Heart right ventricle (tissue), 16 donors: Measurements from ENCODE around the gene NUCKS1. TPM values are rescaled to one million over a fixed set of nuclear protein-coding genes. Genes with fewer than 3 reads are reported as not detected.

Source experiments
- ATAC-seq, 8 donors: fragments of 200-7000 bp; cut with Tn5 transposase; one replicate each; pipeline ENCODE4 v1.9.1; 2020; ENCODE audit warnings: mild to moderate bottlenecking in 8 of 8, moderate library complexity in 8 of 8, moderate number of reproducible peaks in 1 of 8
- DNase-seq, 2 donors: peaks; one replicate each; pipeline ENCODE4 v3.0.0-alpha.2; 2020
- H3K27ac ChIP-seq, 10 donors: fragments of 200-600 bp; sonication (generic) in 2 of 10; one replicate each; pipeline versions ENCODE4 v1.5.0 to v1.8.0; 2020 to 2022; ENCODE audit warnings: mild to moderate bottlenecking in 3 of 10
- H3K27me3 ChIP-seq, 7 donors: fragments of 200-600 bp; one replicate each; pipeline ENCODE4 v1.8.0; 2021 to 2022; ENCODE audit warnings: mild to moderate bottlenecking in 2 of 7
- H3K36me3 ChIP-seq, 9 donors: fragments of 200-600 bp; sonication (generic) in 1 of 9; one replicate each; pipeline versions ENCODE4 v1.5.0 to v1.8.0; 2020 to 2022; ENCODE audit warnings: mild to moderate bottlenecking in 2 of 9
- H3K4me1 ChIP-seq, 9 donors: fragments of 200-600 bp; sonication (generic) in 1 of 9; one replicate each; pipeline versions ENCODE4 v1.5.0 to v1.8.0; 2020 to 2022; ENCODE audit warnings: mild to moderate bottlenecking in 4 of 9
- H3K4me3 ChIP-seq, 10 donors: fragments of 200-600 bp; sonication (generic) in 2 of 10; one replicate each; pipeline versions ENCODE4 v1.5.0 to v1.8.0; 2020 to 2022; ENCODE audit warnings: mild to moderate bottlenecking in 7 of 10, moderate library complexity in 2 of 10
- H3K9me3 ChIP-seq, 11 donors: fragments of 200-600 bp in 10 of 11; sonication (generic) in 2 of 11; one replicate each; pipeline versions ENCODE4 v1.5.0 to v1.8.0; 2013 to 2022; ENCODE audit warnings: mild to moderate bottlenecking in 2 of 11, control low read depth in 1 of 11, moderate library complexity in 1 of 11
- CTCF ChIP-seq, 9 donors: fragments of 200-600 bp; sonication (generic) in 2 of 9; IDR thresholded peaks; one replicate each; pipeline versions ENCODE4 v1.5.0 to v1.8.0; 2021 to 2022; ENCODE audit warnings: antibody characterized with exemption in 9 of 9, mild to moderate bottlenecking in 5 of 9, moderate library complexity in 1 of 9
- WGBS, 2 donors: extraction: QIAGEN DNeasy Blood & Tissue Kit; methylation state at CpG; one replicate each; pipeline ENCODE4 v1.1.7; 2013; ENCODE audit warnings: inconsistent platforms in 1 of 2; 5-methylcytosine and 5-hydroxymethylcytosine counted together
- intact Hi-C, 10 donors: fragments of 100-400 bp; cut with DNase I; formaldehyde crosslinking; loops; one replicate each; pipeline versions ENCODE4 v1.11.1 to v1.14.2; 2022
- polyA plus RNA-seq, 2 donors: library from polyadenylated mRNA; stranded (reverse); fragments of 200-250 nt; gene quantifications; one replicate each; pipeline ENCODE4 v1.2.3, GENCODE V29; 2013
- total RNA-seq, 10 donors: library from RNA; stranded (reverse); fragmentation: NEBNext Ultra II Directional in 3 of 10; extraction: Animal tissue kit (Norgen Biotek cat#: 25700) in 3 of 10; gene quantifications; one replicate each; pipeline versions ENCODE4 v1.2.1 to v1.2.4, GENCODE V29; 2021 to 2023
- donor health status: Arrhythmogenic right ventricular cardiomyopathy.
- donor health status: ischemic (EF 13 %, LVEDD 7.1; RV severe dilation, severe dysfunction).
- donor health status: healthy with polysubstance abuse.
- donor health status: DM: no; HTN: yes; CAD: no.
- donor health status: DM: no; HTN: no; CAD: no.
- donor health status: ischemic (EF 25% LVEDD 6.9; RV normal size, moderate dysfunction).
- donor health status: ischemic (EF 25% LVEDD 5.7; RV mildly dilated, moderate dysfunction).
- donor health status: healthy.
- donor health status: DM: yes; HTN: yes; CAD: no.
- donor health status: Ischemic cardiomyopathy.
- donor health status: ischemic (EF 35%, LVEDD 5.7; RV mildly dilated, moderate dysfunction).
- donor health status: nonischemic (EF 11% LVEDD 7.7; RV severe dilation, severe dysfunction).
- donor health status: DM: yes; HTN: yes; CAD: no.
- donor health status: PGD.
- donor health status: ischemic (EF 29% LVEDD 5.4; RV normal size, mild dysfunction).
- donor health status: nonischemic (EF 23%, LVEDD 6.1; RV moderate dilation, normal function).

NUCKS1 gene
- total and polyA plus RNA-seq, 12 donors = 31.8 to 245 (median 211) TPM

GRCh38 chr1:205690122-205690756 lies 59.7 kb downstream of the NUCKS1 start:
- no peak overlapping the region for H3K27ac ChIP-seq
- H3K4me3 ChIP-seq = no peak overlapping the region
- WGBS, 2 donors = 87 to 89% methylated on average over 8 of the region's 8 CpGs
- H3K36me3 ChIP-seq = no peaks in the 10 kb centered on the region
- no peak for TF ChIP-seq CTCF (IDR thresholded peaks at IDR 0.05)
- no peaks in the 10 kb centered on the region for H3K27me3 ChIP-seq
- H3K4me1 ChIP-seq = no peaks in the 10 kb centered on the region
- DNase-seq = no peak
- intact Hi-C loops = no loop called here
- no peak for ATAC-seq
- H3K9me3 ChIP-seq = no peaks in the 10 kb centered on the region

- H3K27me3 ChIP-seq = no peaks in the 10 kb centered on the region
- H3K9me3 ChIP-seq = no peaks in the 10 kb centered on the region
- 91 to 95% methylated on average over 5 of the region's 5 CpGs for WGBS, 2 donors
- H3K4me1 ChIP-seq = no peaks in the 10 kb centered on the region
- no peak for TF ChIP-seq CTCF (IDR thresholded peaks at IDR 0.05)
- ATAC-seq (no peak), DNase-seq (no peak)
- intact Hi-C loops = no loop called here
- H3K27ac ChIP-seq = no peak overlapping the region
- H3K4me3 ChIP-seq = no peak overlapping the region
- H3K36me3 ChIP-seq = no peaks in the 10 kb centered on the region
These were observed 60.5 kb downstream of the NUCKS1 start for GRCh38 chr1:205689479-205689878.

- intact Hi-C loops = no loop called here
- no peaks in the 10 kb centered on the region for H3K27me3 ChIP-seq
- no peak overlapping the region for H3K4me3 ChIP-seq
- no peaks in the 10 kb centered on the region for H3K36me3 ChIP-seq
- no peak for TF ChIP-seq CTCF (IDR thresholded peaks at IDR 0.05)
- no peak for DNase-seq
- H3K9me3 ChIP-seq = no peaks in the 10 kb centered on the region
- H3K4me1 ChIP-seq = no peaks in the 10 kb centered on the region
- no peak for ATAC-seq
- no peak overlapping the region for H3K27ac ChIP-seq
- 75 to 87% methylated on average over 7 of the region's 7 CpGs for WGBS, 2 donors
These were observed 61.6 kb downstream of the NUCKS1 start for GRCh38 chr1:205688171-205689080.

- Histone ChIP-seq H3K9me3 (no peaks in the 10 kb centered on the region), H3K4me3 (no peak overlapping the region), H3K4me1 (no peaks in the 10 kb centered on the region), H3K27me3 (no peaks in the 10 kb centered on the region), H3K36me3 (no peaks in the 10 kb centered on the region), H3K27ac (no peak overlapping the region)
- intact Hi-C loops = no loop called here
- WGBS, 2 donors = 69 to 89% methylated on average over 2 of the region's 2 CpGs
- TF ChIP-seq CTCF (IDR thresholded peaks at IDR 0.05) = no peak
- ATAC-seq (no peak), DNase-seq (no peak)
These were observed 62.7 kb downstream of the NUCKS1 start for GRCh38 chr1:205687242-205687641.
